HEK293 (cell line): Measurements from ENCODE around the gene AMACR.

Source experiments
- CTCF ChIP-seq: fragments of 450-650 bp; formaldehyde crosslinking; IDR thresholded peaks from 2 replicates; pipeline ENCODE4 v1.5.1; 2016; ENCODE audit warnings: missing biosample characterization, missing genetic modification characterization
- INSM2 ChIP-seq: fragments of 450-650 bp; formaldehyde crosslinking; IDR thresholded peaks from 2 replicates; pipeline ENCODE4 v1.5.1; 2016; ENCODE audit warnings: missing biosample characterization, missing genetic modification characterization
- REST ChIP-seq: fragments of 450-650 bp; formaldehyde crosslinking; IDR thresholded peaks from 2 replicates; pipeline ENCODE4 v1.5.1; 2016; ENCODE audit warnings: missing biosample characterization, missing genetic modification characterization
- ZNF121 ChIP-seq: fragments of 450-650 bp; formaldehyde crosslinking; IDR thresholded peaks from 2 replicates; pipeline ENCODE4 v1.5.1; 2016; ENCODE audit warnings: missing biosample characterization, missing genetic modification characterization

GRCh38 chr5:34030048-34030447, 22.2 kb upstream of the AMACR start:
- TF ChIP-seq ZNF121 (tag by site-specific recombination): no peak
- TF ChIP-seq CTCF (tag by site-specific recombination): no peak
- no peak for TF ChIP-seq INSM2
- no peak for TF ChIP-seq REST (tag by site-specific recombination)
